AG09309 (cell line): ENCODE results near the gene KRTAP5-5.

ENCODE experiments used
- DNase-seq: peaks from one replicate; pipeline ENCODE4 v3.0.0-alpha.2; 2010; ENCODE audit warnings: low read depth
- H3K4me3 ChIP-seq: 2 replicates; pipeline ENCODE4 v1.5.1; 2011; ENCODE audit warnings: mild to moderate bottlenecking, low read depth, low read length, moderate library complexity; ENCODE audit not compliant: control insufficient read depth
- TF ChIP-seq, protein P1 (sequence below): IDR thresholded peaks from 2 replicates; pipeline ENCODE4 v1.5.1; 2011; ENCODE audit warnings: mild to moderate bottlenecking, low read depth, low read length, inconsistent platforms; ENCODE audit not compliant: insufficient read depth, control insufficient read depth; ENCODE audit errors: missing control alignments

The KRTAP5-5 gene

DNA sequence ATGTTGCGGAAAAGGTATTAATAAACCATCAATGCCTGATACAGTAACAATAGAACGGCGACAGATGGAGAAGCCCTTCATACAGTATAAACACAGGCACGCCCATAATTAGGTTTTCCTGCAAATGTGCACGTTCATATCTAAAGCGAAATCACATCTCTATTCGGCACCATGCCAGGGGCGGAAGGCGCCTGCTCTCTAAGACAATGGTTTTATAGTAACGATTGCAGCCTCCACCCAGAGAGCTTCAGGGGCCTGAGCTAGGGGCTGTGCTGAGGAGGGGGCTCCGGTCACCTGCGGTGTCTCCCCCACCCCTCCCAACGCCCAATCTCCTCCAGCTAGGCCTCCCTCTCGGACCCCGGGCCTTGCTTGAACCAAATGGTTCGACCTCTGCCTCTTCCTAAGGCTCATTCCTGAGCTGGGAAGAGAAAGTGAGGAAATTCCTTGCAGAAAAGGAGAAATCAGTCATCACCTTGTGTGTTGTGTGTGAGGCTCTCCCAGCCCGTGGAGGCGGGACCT lies 9.6 kb downstream of the KRTAP5-5 start:
- no peak overlapping the region for H3K4me3 ChIP-seq
- TF ChIP-seq, protein P1, sequence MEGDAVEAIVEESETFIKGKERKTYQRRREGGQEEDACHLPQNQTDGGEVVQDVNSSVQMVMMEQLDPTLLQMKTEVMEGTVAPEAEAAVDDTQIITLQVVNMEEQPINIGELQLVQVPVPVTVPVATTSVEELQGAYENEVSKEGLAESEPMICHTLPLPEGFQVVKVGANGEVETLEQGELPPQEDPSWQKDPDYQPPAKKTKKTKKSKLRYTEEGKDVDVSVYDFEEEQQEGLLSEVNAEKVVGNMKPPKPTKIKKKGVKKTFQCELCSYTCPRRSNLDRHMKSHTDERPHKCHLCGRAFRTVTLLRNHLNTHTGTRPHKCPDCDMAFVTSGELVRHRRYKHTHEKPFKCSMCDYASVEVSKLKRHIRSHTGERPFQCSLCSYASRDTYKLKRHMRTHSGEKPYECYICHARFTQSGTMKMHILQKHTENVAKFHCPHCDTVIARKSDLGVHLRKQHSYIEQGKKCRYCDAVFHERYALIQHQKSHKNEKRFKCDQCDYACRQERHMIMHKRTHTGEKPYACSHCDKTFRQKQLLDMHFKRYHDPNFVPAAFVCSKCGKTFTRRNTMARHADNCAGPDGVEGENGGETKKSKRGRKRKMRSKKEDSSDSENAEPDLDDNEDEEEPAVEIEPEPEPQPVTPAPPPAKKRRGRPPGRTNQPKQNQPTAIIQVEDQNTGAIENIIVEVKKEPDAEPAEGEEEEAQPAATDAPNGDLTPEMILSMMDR = no peak
- DNase-seq = no peak

GRCh38 chr11:1639666-1640065 lies 10.1 kb downstream of the KRTAP5-5 start:
- no peak overlapping the region for H3K4me3 ChIP-seq
- TF ChIP-seq, protein P1 = no peak
- no peak for DNase-seq

DNA sequence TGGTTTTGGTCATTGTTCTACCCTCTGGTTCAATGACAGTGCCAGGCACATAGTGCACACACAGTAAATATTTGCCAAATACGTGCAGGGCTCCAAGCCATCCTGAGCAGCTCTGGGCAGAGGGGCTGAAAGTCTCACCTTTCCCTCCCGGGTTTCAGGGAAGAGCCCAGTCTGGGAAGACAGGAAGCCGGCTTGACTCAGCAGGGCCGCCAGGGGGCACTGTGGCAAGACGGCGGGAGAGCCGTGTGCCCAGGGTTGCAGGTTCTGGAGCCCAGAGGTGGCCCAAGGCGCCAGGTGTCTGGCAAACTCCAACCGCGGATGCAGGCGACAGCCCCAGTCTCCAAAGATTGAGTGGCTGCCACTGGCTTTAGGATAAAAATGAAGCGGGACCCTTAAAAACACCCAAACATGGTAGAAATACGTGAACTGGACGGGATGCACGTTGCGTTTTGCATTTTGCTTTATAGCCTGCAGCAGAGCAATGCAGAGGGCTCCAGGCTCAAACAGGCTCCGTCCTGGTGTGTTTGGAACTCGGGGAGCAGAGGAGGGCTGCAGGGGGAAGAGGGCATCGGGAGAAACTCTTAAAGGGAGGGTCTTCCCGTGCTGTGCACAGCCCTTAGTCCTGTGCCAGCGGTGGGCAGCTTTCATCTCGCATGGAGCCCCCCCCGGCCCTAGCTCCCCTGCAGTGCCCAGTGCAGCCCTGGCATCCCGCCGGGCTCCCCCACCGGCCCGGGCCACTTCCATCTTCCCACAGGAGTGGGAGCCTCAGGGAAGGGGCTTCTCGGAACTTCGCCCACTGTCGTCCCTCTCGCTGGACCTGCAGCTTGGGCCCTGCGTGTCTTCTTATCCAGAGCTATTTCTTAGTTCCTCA lies 10.7 kb downstream of the KRTAP5-5 start:
- H3K4me3 ChIP-seq = no peak overlapping the region
- no peak for DNase-seq
- TF ChIP-seq, protein P1 = peak; percentile 85

GRCh38 chr11:1641096-1641495 lies 11.5 kb downstream of the KRTAP5-5 start:
- no peak overlapping the region for H3K4me3 ChIP-seq
- TF ChIP-seq, protein P1 = no peak
- DNase-seq = no peak

- DNase-seq = no peak
- no peak overlapping the region for H3K4me3 ChIP-seq
- TF ChIP-seq, protein P1 = no peak
Measured at GRCh38 chr11:1642288-1643145, 12.9 kb downstream of the KRTAP5-5 start.

DNA sequence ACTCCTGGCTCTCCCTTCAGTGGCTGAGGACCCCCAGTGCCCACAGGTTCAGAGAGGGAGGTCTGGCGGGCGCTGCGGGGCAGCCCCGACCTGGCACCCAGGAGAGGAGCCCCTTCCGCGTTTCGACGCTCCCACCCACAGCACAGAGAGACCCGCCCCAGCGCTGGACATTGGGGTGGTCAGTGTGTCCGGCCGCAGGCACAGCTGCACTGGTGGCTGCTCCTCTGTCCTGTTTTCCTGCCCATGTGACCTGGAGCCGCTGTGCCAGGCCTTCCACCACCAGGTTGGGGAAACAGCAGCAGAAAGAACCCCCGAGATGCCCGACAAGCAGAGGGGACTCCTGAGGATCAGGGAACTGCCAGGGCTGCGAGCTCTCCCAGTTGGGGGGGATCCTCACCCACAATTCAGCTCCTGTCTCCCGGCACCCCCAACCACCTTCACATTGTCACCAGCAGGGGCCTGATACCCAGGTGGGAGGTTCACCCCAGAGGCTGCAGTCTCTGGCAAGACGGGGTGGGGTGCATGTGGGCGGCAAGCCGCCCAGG lies 13.6 kb downstream of the KRTAP5-5 start:
- TF ChIP-seq, protein P1 = no peak
- no peak overlapping the region for H3K4me3 ChIP-seq
- no peak for DNase-seq
